K562 (cell line): ENCODE measurements around the gene KCTD3. TPM values are rescaled to one million over a fixed set of nuclear protein-coding genes. Genes with fewer than 3 reads are reported as not detected.

Experiments used
- ADNP ChIP-seq: fragments of 200-800 bp; sonication (Bioruptor generic); IDR thresholded peaks from 2 replicates; pipeline ENCODE4 v1.6.1; 2016; ENCODE audit warnings: missing genetic modification characterization, missing compliant biosample characterization
- AFF1 ChIP-seq, 2 experiments: fragments of 450-650 bp; IDR thresholded peaks; 2 replicates each; pipeline ENCODE4 v1.6.1; 2018; ENCODE audit warnings: mild to moderate bottlenecking in 2 of 2, low read depth in 1 of 2; ENCODE audit not compliant: partially characterized antibody in 2 of 2
- CHCHD3 ChIP-seq: fragments of 250-450 bp; sonication (Bioruptor Pico); IDR thresholded peaks from 2 replicates; pipeline ENCODE4 v2.1.2; 2022; ENCODE audit warnings: mild to moderate bottlenecking
- E2F4 ChIP-seq: sonication (generic); formaldehyde crosslinking; IDR thresholded peaks from 2 replicates; pipeline ENCODE4 v1.8.0; 2022; ENCODE audit warnings: mild to moderate bottlenecking, low read depth, missing genetic modification reagents
- EWSR1 ChIP-seq: fragments of 450-650 bp; IDR thresholded peaks from 2 replicates; pipeline ENCODE4 v1.6.1; 2018; ENCODE audit warnings: borderline replicate concordance, mild to moderate bottlenecking, low read depth, moderate library complexity; ENCODE audit not compliant: partially characterized antibody
- MAZ ChIP-seq, 2 experiments: fragments of 450-650 bp in 1 of 2; sonication (generic) in 1 of 2; formaldehyde crosslinking; IDR thresholded peaks in 1 of 2; conservative IDR thresholded peaks in 1 of 2; 2 replicates each; pipeline versions ENCODE4 v1.4.0 to v1.5.0; 2020; ENCODE audit warnings: mild to moderate bottlenecking in 1 of 2, missing genetic modification reagents in 1 of 2
- MCM3 ChIP-seq: fragments of 450-650 bp; IDR thresholded peaks from 2 replicates; pipeline ENCODE4 v1.6.1; 2016
- MED1 ChIP-seq: sonication (generic); formaldehyde crosslinking; IDR thresholded peaks from 2 replicates; pipeline ENCODE4 v1.8.1; 2023; ENCODE audit warnings: missing genetic modification reagents, borderline replicate concordance
- MLLT1 ChIP-seq, 2 experiments: fragments of 450-650 bp; IDR thresholded peaks; 2 replicates each; pipeline ENCODE4 v1.6.1; 2016
- NBN ChIP-seq: fragments of 450-650 bp; IDR thresholded peaks from 2 replicates; pipeline ENCODE4 v1.6.1; 2016; ENCODE audit warnings: low read depth, mild to moderate bottlenecking
- PTTG1 ChIP-seq: fragments of 450-650 bp; IDR thresholded peaks from 2 replicates; pipeline ENCODE4 v1.6.1; 2016; ENCODE audit warnings: low read depth, mild to moderate bottlenecking, missing genetic modification characterization, missing compliant biosample characterization
- RAD21 ChIP-seq, 2 experiments: fragments of 250-450 bp in 1 of 2; fragments of 450-650 bp in 1 of 2; sonication (Bioruptor Pico) in 1 of 2; formaldehyde crosslinking in 1 of 2; IDR thresholded peaks in 1 of 2; conservative IDR thresholded peaks in 1 of 2; 2 replicates each; pipeline versions ENCODE4 v1.4.0 to v1.8.0; 2020 to 2022; ENCODE audit warnings: mild to moderate bottlenecking in 2 of 2, moderate library complexity in 1 of 2
- SMARCC2 ChIP-seq: fragments of 450-650 bp; IDR thresholded peaks from 2 replicates; pipeline ENCODE4 v1.6.1; 2017; ENCODE audit warnings: antibody characterized with exemption, moderate library complexity, mild to moderate bottlenecking, low read depth
- TAF1 ChIP-seq: IDR thresholded peaks from 2 replicates; pipeline ENCODE4 v1.6.1; 2011; ENCODE audit warnings: mild to moderate bottlenecking, low read length, moderate library complexity; ENCODE audit not compliant: insufficient read depth, control insufficient read depth, severe bottlenecking; ENCODE audit errors: extremely low read depth
- TAF9B ChIP-seq: fragments of 450-650 bp; IDR thresholded peaks from 2 replicates; pipeline ENCODE4 v1.6.1; 2018; ENCODE audit warnings: mild to moderate bottlenecking; ENCODE audit not compliant: partially characterized antibody
- ZKSCAN3 ChIP-seq: fragments of 250-450 bp; sonication (Bioruptor Pico); IDR thresholded peaks from 2 replicates; pipeline ENCODE4 v1.4.0; 2020
- ZNF12 ChIP-seq: sonication (generic); formaldehyde crosslinking; IDR thresholded peaks from 2 replicates; pipeline ENCODE4 v1.4.0; 2020; ENCODE audit warnings: mild to moderate bottlenecking, missing genetic modification reagents
- ZNF143 ChIP-seq: sonication (generic); formaldehyde crosslinking; IDR thresholded peaks from 2 replicates; pipeline ENCODE4 v1.9.0; 2022; ENCODE audit warnings: mild to moderate bottlenecking, missing genetic modification reagents
- ZNF324 ChIP-seq: fragments of 250-450 bp; sonication (Bioruptor Pico); IDR thresholded peaks from 2 replicates; pipeline ENCODE4 v1.4.0; 2020; ENCODE audit warnings: mild to moderate bottlenecking
- ZNF436 ChIP-seq: fragments of 250-450, 450-650 bp; sonication (Bioruptor Pico); formaldehyde crosslinking; IDR thresholded peaks from 2 replicates; pipeline ENCODE4 v1.7.0; 2020; ENCODE audit warnings: mild to moderate bottlenecking
- ZNF766 ChIP-seq: fragments of 200-800 bp; sonication (Bioruptor generic); conservative IDR thresholded peaks from 2 replicates; pipeline ENCODE4 v1.6.1; 2016; ENCODE audit warnings: missing genetic modification characterization, missing compliant biosample characterization
- polyA plus RNA-seq, 8 experiments: library from polyadenylated mRNA; depleted of rRNA in 4 of 8; stranded (reverse) in 5 of 8; unstranded in 3 of 8; fragments of >200 nt; fragmentation: Nextera tagmentation in 2 of 8; fragmentation: Illumina TruSeq in 1 of 8; extraction: Ambion mirVana in 2 of 8; extraction: Trizol in 1 of 8; gene quantifications; 2 replicates each; pipeline versions ENCODE4 v1.2.1 to v1.2.3, GENCODE V29; 2011 to 2014; ENCODE audit warnings: inconsistent platforms in 1 of 8, missing spikeins in 1 of 8
- total RNA-seq, 7 experiments: library from RNA; depleted of rRNA in 6 of 7; stranded (reverse); fragments of >200 nt in 6 of 7; fragmentation: Illumina TruSeq in 2 of 7; extraction: Trizol in 2 of 7; gene quantifications; 2 replicates each; pipeline versions ENCODE4 v1.2.1 to v1.2.3, GENCODE V29; 2011 to 2021; ENCODE audit warnings: low replicate concordance in 1 of 7

Gene KCTD3
- total and polyA plus RNA-seq, 9 of the 15 experiments (the other 6 are each of a cell fraction or from before 2014, with no cell fraction given), result 12.8 to 77.1 (median 44.3) TPM

GRCh38 chr1:215566556-215567490 is at the start of gene KCTD3 (continued):
- TF ChIP-seq EWSR1 (no peak), TAF1 (peak; percentile 65), ZKSCAN3 (CRISPR knock-in tag) (no peak), MED1 (CRISPR knock-in tag) (no peak), ZNF324 (CRISPR knock-in tag) (no peak), SMARCC2 (0 out of 2 replicates have a peak, but pooled peaks have one; percentile 32), ADNP (tag) (no peak), ZNF766 (CRISPR knock-in tag) (no peak), TAF9B (peak; percentile 62), E2F4 (no peak), MCM3 (no peak), NBN (peak; percentile 61; the same call in 1 of the 2 replicates), ZNF12 (no peak), PTTG1 (tag) (no peak), ZNF143 (CRISPR knock-in tag) (no peak), RAD21 (CRISPR knock-in tag; conservative IDR thresholded peaks at IDR 0.05 in 1 of 2, IDR thresholded peaks at IDR 0.05 in 1 of 2) (no peak), AFF1 (IDR thresholded peaks at IDR 0.05; ENCODE audit: low read depth in 1 of 2, partially characterized antibody in 2 of 2) (peak in 1 of 2 experiments; percentile 48), MAZ (CRISPR knock-in tag; conservative IDR thresholded peaks at IDR 0.05 in 1 of 2, IDR thresholded peaks at IDR 0.05 in 1 of 2) (peak in 1 of 2 experiments; percentile 50; a peak in 2 of 4 replicates), CHCHD3 (no peak), ZNF436 (CRISPR knock-in tag) (no peak), MLLT1 (IDR thresholded peaks at IDR 0.05) (peak in 1 of 2 experiments; percentile 77; a peak in 2 of 4 replicates)
